Prostate gland (tissue), 2 donors: ENCODE data around the gene CD300A.

ENCODE experiments used
- CTCF ChIP-seq, 4 experiments: fragments of 200-600 bp in 2 of 4; fragments of 450-650 bp in 2 of 4; sonication (generic) in 2 of 4; IDR thresholded peaks; 1 replicate in 3 of 4; 2 replicates in 1 of 4; pipeline ENCODE4 v1.5.1; 2016 to 2019; ENCODE audit warnings: antibody characterized with exemption in 4 of 4, mild to moderate bottlenecking in 2 of 4, moderate library complexity in 2 of 4
- POLR2A ChIP-seq: fragments of 450-650 bp; IDR thresholded peaks from one replicate; pipeline ENCODE4 v1.6.1; 2016; ENCODE audit warnings: antibody characterized with exemption, mild to moderate bottlenecking

DNA sequence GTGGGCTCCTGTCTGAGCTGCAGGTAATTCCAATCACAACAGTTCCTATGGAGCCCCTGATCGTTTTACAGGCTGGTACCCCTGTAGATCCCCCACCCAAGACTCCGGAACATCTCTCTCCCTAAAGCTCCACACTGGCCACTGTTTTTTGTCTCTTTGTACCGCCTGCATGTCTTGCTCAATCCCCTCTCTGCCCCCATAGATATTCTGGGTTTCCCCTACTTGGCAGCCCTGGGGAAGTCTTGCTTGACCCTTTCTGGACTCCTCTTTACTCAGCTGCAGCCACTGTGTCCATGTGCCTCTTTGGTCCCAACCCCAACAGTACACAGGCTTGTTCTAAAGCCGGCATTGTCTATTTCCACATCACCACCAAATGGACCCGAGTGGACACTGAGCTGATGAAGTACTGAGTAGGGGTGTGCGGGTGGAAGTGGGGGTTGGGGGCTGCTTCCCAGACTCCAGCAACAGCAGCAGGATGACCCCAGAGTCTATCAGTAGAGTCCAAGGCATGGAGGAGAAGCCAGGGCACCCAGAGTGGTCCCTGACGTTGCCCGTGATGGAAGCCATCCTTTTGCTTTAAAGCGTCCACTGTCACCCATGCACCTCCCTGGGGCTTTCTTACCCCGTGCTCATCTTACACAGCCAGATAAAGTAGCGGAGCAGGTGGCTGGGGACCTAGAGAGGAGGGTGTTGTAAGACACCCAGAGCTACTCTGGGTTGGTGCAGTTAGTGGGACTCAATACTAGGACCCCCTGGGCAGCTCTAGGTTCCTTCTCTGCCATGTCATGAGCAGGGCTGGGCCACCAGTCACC is 58.4 kb downstream of the CD300A start:
- TF ChIP-seq CTCF (IDR thresholded peaks at IDR 0.05) (no peak), POLR2A (no peak)
